ENCODE results near the gene HCFC1.
A peak's percentile ranks its signal among the peaks of the same experiment; 100 is the strongest.

The HCFC1 gene

GRCh38 chrX:153937056-153937455, 34.6 kb downstream of the HCFC1 start:
- DNase-seq, result no peak

GRCh38 chrX:153935326-153935851, 36.2 kb downstream of the HCFC1 start:
- no peak for DNase-seq

DNA sequence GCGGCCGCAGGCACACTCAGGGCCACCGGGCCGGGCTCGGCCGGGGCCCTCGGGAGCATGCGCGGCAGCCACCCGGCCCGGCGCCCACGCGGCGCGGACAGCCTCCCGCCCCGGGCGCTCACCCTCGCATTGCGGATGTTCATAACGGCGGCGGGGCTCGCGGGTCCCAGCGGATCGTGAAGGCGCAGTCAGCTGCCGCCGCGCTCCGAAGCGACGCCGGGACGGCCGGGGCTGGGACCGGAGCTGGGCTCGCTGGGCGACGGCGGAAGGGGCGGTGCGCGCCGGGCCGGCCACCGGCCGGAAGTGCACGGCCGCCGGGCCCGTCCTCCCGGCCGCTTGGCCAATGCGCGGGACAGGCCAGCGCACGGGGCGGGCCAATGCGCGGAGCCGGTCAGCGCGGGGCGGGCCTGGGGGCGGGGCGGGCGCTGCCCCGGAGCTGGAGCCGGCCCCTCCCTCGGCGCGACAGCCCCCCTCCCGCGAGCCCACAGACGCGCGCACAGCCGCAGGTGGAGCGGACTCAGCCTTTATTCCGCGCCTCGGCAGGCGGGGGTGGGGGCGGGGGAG, 36.8 kb downstream of the HCFC1 start, which contains the start of gene NAA10:
NAA10 (minus strand) TSS at position 276 of the 564 bp plus-strand sequence; CDS start at position 143, 133 bp downstream.
- peak; percentile 67 for DNase-seq

GRCh38 chrX:153934148-153934761, 37.4 kb downstream of the HCFC1 start:
- DNase-seq, result no peak

DNA sequence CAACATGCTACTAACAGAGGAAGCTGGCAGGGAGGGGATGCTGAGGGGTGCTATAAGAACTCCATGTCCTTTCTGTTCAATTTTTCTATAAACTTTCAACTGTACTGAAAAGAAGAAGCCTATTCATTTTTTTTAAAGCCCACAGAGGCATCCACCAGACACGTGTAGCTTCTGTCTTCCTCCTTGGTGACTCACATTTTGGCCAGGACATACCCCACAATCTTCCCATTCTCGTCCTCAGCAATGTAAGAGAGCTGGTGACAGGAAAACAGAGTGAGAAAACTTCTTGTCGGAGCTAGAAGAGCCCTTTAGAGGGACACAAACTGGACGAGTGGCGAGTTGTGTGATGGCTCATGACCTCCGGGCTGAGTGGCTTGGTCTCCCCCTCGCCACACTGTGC, 37.9 kb downstream of the HCFC1 start:
- DNase-seq, result peak; percentile 26

DNA sequence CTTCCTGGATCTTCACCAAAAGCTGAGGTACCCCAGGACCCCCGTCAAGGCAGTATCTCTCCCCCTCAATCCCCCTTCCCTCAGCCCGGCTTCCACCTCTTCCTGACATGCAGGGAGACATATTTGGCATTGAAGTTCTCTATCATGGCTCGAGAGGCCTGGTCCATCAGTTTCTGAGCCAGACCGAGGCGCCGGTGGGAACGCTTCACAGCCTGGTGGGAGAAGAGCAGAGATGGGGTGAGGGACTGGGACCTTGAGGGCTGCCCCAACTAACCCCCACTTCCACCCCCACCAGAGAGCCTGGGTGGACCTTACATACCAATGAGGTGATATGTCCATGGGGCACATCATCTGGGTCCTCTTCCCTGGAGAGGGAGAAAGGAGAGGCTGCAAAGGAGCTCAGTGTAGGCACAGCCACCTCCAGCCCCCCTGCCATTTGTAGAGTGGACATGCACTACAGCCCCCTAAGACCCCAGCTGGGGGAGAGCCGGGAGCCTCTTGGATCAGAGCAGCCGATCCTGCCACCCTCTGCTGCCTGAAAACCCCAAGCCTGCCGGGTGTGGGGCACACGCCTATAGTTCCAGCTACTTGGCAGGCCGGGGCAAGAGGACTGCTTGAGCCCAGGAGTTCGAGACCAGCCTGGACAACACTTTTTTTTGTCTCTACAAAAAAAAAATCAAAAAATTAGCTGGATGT, 39.2 kb downstream of the HCFC1 start:
- no peak for DNase-seq

GRCh38 chrX:153931748-153932147, 39.9 kb downstream of the HCFC1 start:
- no peak for DNase-seq

- DNase-seq, result no peak
These were observed 40.5 kb downstream of the HCFC1 start for GRCh38 chrX:153931151-153931550.

DNA sequence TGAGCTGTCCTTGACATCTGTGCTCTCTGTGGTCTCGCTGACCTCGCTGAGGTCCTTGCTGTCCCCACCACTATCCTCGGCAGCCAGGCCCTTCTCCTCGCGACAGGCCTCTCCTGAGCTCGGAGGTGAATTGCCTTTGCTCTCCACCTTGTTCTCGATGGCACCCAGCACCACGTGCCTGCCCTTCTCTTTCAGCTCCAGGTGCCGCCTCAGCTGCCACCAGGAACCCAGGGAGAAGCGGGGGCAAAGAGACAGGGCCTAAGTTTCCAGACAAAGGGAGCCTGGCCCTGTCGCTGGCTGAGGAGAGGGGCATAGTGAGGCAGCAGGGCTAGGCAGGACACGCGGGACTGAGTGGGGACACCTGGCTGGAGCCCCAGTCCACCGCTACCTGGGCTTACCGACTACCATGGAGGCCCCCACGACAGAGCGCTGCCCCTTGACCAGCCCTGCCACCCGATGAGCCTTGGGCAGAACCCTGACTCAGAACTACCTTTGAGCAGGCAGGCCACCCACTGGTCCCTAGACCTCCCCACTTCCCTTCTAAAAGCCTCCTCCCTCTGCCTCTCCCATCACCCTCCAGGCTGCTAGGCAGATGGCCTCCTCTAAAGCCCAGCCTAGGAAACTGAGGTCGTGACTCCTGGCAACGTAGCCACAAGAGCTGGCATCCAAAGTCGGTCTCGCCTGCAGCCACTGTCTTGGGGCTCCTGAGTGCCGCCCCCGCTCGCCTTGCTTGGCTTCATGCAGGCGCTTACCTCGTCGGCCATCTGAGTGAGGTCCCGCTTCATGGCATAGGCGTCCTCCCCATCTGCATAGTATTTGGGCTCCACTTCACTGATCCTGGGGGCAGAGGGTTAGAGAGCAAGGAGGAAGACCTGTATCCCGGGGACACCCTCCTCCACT, 41.4 kb downstream of the HCFC1 start:
- DNase-seq, result no peak

DNA sequence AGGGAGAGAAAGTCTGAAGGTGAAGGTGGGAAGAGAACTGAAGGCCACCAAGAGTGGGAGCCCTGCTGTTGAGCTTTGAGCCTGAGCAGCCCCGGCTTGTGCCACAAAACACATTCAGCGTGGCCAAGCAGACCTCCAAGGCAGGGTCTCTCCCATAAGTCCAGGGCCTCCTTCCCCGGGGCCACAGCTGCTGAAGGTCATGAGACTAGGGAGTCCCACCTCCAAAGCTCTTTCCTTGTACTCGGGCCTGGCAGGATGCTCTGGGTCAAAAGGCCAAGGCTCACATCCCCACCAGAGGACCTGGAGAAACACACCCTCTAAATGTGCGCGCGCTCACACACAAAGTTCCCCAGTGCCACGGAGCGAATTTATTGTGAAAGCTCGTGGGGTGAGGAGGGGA, 42.0 kb downstream of the HCFC1 start:
- DNase-seq, result no peak

DNA sequence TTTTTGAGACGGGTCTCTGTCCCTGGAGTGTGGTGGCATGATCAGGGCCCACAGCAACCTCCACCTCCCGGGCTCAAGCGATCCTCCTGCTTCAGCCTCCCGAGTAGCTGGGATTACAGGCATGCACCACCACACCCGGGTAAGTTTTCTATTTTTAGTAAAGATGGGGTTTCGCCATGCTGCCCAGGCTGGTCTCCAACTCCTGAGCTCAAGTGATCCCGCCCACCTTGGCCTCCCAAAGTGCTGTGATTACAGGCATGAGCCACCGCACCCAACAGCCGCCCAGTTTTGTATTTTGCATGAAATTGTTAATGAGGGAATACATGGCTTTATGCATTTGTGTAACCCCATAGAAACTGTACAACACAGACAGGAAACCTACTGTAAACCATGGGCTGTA, 42.8 kb downstream of the HCFC1 start:
- DNase-seq, result no peak

GRCh38 chrX:153927922-153928760, 43.5 kb downstream of the HCFC1 start:
- DNase-seq, result peak; percentile 97

GRCh38 chrX:153927672-153927921, 44.0 kb downstream of the HCFC1 start:
- DNase-seq, result no peak

DNA sequence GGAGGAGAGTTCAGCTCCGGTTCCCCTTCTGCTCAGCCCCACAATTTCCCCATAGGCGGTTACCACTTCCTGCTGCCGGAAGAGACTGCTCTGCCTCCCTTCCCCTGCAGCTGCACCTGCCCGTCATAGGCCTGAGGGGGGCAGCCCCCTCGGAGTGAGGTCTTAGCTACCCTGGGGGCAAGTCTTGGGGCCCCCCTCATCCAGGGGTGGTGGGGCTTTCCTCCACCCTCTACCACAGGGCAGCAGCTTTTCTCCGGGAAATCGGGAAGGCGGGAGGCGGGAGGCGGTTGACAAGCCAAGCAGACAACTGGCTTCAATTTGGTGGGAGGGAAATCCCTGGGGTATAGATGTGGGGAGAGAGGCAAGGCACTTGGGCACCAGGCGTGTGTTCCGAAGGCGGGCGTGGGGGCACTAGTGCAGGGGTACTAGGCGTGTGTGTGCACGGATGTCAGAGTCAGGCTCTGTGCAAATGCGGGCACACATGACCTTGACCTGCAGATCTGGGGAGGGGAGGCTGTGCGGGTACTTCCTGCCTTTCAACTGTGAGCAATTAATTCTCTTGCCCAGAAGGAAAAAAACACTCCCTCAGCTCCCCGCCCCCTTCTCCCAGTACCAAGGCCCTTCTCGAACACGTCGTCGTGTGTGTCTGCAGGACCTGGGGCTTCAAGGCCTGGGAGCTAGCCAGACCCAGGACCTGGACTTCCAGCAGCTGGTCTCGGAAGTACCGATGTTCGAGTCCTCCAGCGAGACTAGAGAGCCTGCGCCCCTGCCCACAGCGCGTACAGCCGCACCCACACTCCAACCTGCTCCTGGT, 44.6 kb downstream of the HCFC1 start:
- peak; percentile 30 for DNase-seq

DNA sequence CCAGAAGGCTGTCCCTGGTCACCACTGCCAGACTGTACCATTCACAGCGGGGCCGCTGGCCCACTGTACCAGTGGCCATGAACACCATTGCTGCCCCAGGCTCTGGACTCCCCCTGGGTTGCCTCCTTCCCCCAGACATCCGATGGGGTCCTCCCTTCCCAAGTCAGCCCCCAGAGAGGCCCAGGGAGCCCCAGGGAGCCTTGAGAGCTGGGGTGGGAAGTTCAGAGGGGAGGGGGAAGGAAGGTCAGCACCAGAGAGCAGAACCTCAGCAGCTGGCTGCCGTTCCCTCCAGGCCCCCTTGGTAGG, 45.1 kb downstream of the HCFC1 start:
- DNase-seq, result no peak

GRCh38 chrX:153925739-153926551, 45.7 kb downstream of the HCFC1 start, which contains the start of gene ARHGAP4:
TSS of gene ARHGAP4 (minus strand) at chrX:153926264. CDS start at chrX:153926202, 62 bp downstream.
- no peak for DNase-seq

DNA sequence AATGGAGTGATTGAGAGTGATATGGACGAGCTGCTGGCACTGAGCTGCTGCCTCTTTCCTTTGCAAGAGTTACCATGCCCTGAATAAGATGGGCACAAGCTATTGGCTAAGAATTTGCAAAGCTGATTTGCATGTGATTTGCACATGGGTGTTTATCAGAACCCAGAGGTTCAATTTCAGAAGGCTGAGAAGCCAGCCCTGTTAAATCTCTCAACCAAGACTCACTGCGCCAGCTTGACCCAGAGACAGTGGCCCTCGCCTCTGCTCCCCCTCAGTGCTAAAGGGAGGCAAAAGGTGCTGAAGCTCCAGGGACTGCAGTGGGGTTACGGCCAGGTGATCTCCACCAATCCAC, 46.3 kb downstream of the HCFC1 start:
- DNase-seq, result no peak

- DNase-seq, result peak; percentile 30
These were observed 47.3 kb downstream of the HCFC1 start for GRCh38 chrX:153924149-153924861.

- DNase-seq, result no peak
These were observed 48.4 kb downstream of the HCFC1 start for GRCh38 chrX:153922932-153923857.
